ENCODE data around the gene CAPN9. TPM values are rescaled to one million over a fixed set of nuclear protein-coding genes. Genes with fewer than 3 reads are reported as not detected.

CAPN9 gene
- total RNA-seq, 1 donor from 2014 or later, result not detected

GRCh38 chr1:230708631-230709580 lies 38.3 kb upstream of the CAPN9 start:
- H3K4me1 Mint-ChIP-seq (ENCODE audit: low read depth), result peaks cover 36% of the 10 kb centered on the region
- no peaks in the 10 kb centered on the region for H3K9me3 Mint-ChIP-seq (ENCODE audit: low read depth)
- H3K36me3 Mint-ChIP-seq (ENCODE audit: low read depth), result peaks cover 31% of the 10 kb centered on the region
- H3K27ac Mint-ChIP-seq (ENCODE audit: unreplicated experiment), result no peak overlapping the region
- TF ChIP-seq CTCF (IDR thresholded peaks at IDR 0.05), result no peak
- no peak overlapping the region for H3K4me3 Mint-ChIP-seq (ENCODE audit: unreplicated experiment)
- DNase-seq (ENCODE audit: low spot score), result no peak
- H3K27me3 Mint-ChIP-seq (ENCODE audit: low read depth), result peaks cover 9% of the 10 kb centered on the region

GRCh38 chr1:230709619-230710542 lies 37.3 kb upstream of the CAPN9 start:
- H3K27ac Mint-ChIP-seq (ENCODE audit: unreplicated experiment), result no peak overlapping the region
- H3K4me3 Mint-ChIP-seq (ENCODE audit: unreplicated experiment), result no peak overlapping the region
- no peaks in the 10 kb centered on the region for H3K9me3 Mint-ChIP-seq (ENCODE audit: low read depth)
- H3K27me3 Mint-ChIP-seq (ENCODE audit: low read depth), result peaks cover 9% of the 10 kb centered on the region
- H3K36me3 Mint-ChIP-seq (ENCODE audit: low read depth), result peaks cover 28% of the 10 kb centered on the region
- DNase-seq (ENCODE audit: low spot score), result no peak
- no peak for TF ChIP-seq CTCF (IDR thresholded peaks at IDR 0.05)
- peaks cover 46% of the 10 kb centered on the region for H3K4me1 Mint-ChIP-seq (ENCODE audit: low read depth)

- peaks cover 49% of the 10 kb centered on the region for H3K4me1 Mint-ChIP-seq (ENCODE audit: low read depth)
- no peak overlapping the region for H3K4me3 Mint-ChIP-seq (ENCODE audit: unreplicated experiment)
- peaks cover 9% of the 10 kb centered on the region for H3K27me3 Mint-ChIP-seq (ENCODE audit: low read depth)
- H3K36me3 Mint-ChIP-seq (ENCODE audit: low read depth), result peaks cover 26% of the 10 kb centered on the region
- no peak for TF ChIP-seq CTCF (IDR thresholded peaks at IDR 0.05)
- no peak overlapping the region for H3K27ac Mint-ChIP-seq (ENCODE audit: unreplicated experiment)
- no peak for DNase-seq (ENCODE audit: low spot score)
- no peaks in the 10 kb centered on the region for H3K9me3 Mint-ChIP-seq (ENCODE audit: low read depth)
Measured at GRCh38 chr1:230710543-230710904, 36.7 kb upstream of the CAPN9 start.

DNA sequence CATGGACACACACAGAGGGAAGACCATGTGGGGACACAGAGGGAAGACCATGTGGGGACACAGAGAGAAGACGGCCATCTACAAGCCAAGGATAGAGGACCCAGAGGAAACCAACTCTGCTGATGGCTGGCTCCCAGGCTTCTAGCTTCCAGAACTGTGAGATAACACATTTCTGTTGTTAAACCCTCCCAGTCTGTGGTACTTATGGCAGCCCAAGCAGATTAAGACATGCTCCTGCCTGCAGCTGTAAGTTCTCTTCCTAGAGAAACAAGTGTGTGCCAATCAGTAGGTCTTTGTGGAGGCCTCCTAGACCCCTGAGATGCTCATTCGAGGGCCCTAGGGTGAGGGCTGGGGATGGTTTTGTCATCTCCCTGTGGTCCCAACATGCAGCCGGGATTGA lies 35.9 kb upstream of the CAPN9 start:
- DNase-seq (ENCODE audit: low spot score), result no peak
- Mint-ChIP-seq H3K27me3 (ENCODE audit: low read depth) (peaks cover 9% of the 10 kb centered on the region), H3K36me3 (ENCODE audit: low read depth) (peaks cover 24% of the 10 kb centered on the region), H3K27ac (ENCODE audit: unreplicated experiment) (no peak overlapping the region), H3K4me3 (ENCODE audit: unreplicated experiment) (no peak overlapping the region), H3K4me1 (ENCODE audit: low read depth) (peaks cover 53% of the 10 kb centered on the region), H3K9me3 (ENCODE audit: low read depth) (no peaks in the 10 kb centered on the region)
- no peak for TF ChIP-seq CTCF (IDR thresholded peaks at IDR 0.05)

- H3K27ac Mint-ChIP-seq (ENCODE audit: unreplicated experiment), result no peak overlapping the region
- H3K9me3 Mint-ChIP-seq (ENCODE audit: low read depth), result peaks cover 4% of the 10 kb centered on the region
- peak overlapping the region; percentile 68 for H3K4me3 Mint-ChIP-seq (ENCODE audit: unreplicated experiment)
- H3K36me3 Mint-ChIP-seq (ENCODE audit: low read depth), result peaks cover 19% of the 10 kb centered on the region
- peaks cover 57% of the 10 kb centered on the region for H3K4me1 Mint-ChIP-seq (ENCODE audit: low read depth)
- no peak for TF ChIP-seq CTCF (IDR thresholded peaks at IDR 0.05)
- peaks cover 9% of the 10 kb centered on the region for H3K27me3 Mint-ChIP-seq (ENCODE audit: low read depth)
- DNase-seq (ENCODE audit: low spot score), result no peak
Measured at GRCh38 chr1:230712470-230712942, 34.7 kb upstream of the CAPN9 start.
